Measurements from ENCODE around the gene AK9.
"Not testable (repeated sequence)": the region's sequence is repeated elsewhere in the genome, so short reads cannot be mapped to it uniquely, and the experiment has no call there.

Gene AK9

DNA sequence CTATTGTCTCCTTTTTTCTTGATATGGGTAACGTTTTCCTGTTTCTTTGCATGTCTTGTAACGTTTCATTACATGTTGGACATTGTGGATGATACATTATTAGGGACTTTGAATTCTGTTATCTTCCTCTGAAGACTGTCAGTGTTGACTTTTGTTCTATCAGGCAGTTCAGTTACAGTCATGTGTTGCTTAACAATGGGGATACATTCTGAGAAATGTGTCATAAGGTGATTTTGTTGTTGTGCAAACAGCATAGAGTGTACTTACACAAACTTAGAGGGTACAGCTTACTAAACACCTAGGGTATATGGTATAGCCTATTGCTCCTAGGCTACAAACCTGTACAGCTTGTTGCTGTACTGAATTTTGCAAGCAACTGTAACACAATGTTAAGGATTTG lies 64.7 kb downstream of the AK9 start:
- DNase-seq (ENCODE audit: low read depth in 3 of 3) = no peak

GRCh38 chr6:109625199-109625598 lies 65.8 kb downstream of the AK9 start:
- no peak for DNase-seq (ENCODE audit: low read depth in 3 of 3)

GRCh38 chr6:109623288-109623687 lies 67.7 kb downstream of the AK9 start:
- DNase-seq (ENCODE audit: low read depth in 3 of 3) = no peak

DNA sequence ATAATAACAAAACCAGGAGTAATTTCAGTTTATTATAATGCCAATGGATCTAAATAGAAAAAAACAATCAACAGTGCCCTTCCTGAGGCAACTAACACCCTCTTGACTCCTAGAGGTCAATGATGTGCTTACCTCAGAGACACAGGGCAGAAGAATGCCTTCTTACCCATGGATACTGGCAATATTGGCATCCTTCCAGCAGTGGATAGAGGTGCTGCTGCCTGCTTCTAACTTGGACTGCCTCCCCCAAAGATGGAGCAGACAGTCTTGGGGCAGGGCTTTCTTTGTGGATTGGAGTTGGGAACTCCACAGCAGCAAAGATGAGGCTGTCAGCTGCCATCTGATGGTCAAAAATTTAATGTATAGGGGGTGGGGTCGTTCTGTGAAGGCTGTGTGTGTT lies 78.7 kb downstream of the AK9 start:
- DNase-seq (ENCODE audit: low read depth in 3 of 3) = no peak

GRCh38 chr6:109611502-109611901 lies 79.5 kb downstream of the AK9 start:
- no peak for DNase-seq (ENCODE audit: low read depth in 3 of 3)

DNA sequence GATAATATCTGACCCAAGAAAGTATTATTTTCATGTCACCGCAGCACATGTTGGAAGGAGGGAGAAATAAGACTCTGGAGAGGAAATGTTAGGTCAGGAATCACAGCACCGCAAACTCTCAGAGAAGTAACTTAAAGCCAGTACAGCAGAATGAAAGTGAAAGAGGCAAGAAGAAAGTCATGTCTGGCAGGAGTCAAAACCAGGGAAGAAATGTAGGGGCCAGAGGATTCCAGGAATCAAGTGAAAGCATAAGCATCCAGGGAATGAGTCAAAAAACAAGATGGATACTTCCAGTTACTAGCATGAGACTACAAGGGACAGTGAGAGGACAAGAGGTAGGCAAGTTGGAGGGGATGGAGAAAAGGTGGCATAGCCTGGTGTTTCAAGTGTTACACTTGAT lies 80.4 kb downstream of the AK9 start:
- DNase-seq (ENCODE audit: low read depth in 3 of 3) = no peak

GRCh38 chr6:109609737-109610136 lies 81.3 kb downstream of the AK9 start:
- DNase-seq (ENCODE audit: low read depth in 3 of 3) = no peak

DNA sequence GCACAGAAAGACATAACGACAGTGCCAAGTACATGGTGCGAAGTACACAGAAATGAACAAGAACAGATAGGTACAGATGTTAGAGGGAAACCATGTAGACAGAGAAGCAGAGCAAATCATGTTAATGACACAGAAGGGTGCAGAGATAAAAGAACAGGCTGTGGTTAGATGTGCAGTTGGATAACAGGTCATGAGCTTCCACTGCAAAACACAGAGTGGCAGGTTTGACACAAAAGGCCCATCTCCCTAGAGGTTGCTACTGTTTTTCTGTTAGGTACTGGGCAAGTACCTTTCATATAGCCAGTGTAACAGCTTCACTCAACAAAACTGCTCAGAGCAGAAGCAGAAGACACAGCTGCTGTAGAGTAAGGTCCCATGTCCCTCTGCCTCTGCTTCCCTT lies 84.6 kb downstream of the AK9 start:
- no peak for DNase-seq (ENCODE audit: low read depth in 3 of 3)

GRCh38 chr6:109595998-109596397 lies 95.0 kb downstream of the AK9 start:
- no peak for DNase-seq (ENCODE audit: low read depth in 3 of 3)

DNA sequence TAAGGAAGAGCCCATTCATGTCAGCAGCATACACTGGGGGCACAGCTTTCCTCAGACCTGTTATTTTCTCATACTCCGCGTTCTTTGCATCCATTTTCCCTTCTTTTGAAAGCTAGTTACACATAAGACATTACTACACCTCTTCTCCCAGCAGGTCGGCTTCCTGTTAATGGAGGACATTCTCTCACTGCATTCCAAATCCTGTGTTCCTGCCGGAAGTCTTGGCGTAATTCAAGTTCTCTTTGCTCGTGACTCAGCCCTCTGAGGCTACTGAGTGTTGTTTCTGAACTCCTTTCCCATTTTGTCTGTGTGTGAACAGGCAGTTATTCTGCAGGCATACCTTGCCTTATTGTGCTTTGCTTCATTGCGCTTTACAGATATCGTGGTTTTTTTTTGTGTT lies 110.5 kb downstream of the AK9 start:
- DNase-seq (ENCODE audit: low read depth in 3 of 3) = no peak

- no peak for DNase-seq (ENCODE audit: low read depth in 3 of 3)
These were observed 111.6 kb downstream of the AK9 start for GRCh38 chr6:109579361-109579760.

DNA sequence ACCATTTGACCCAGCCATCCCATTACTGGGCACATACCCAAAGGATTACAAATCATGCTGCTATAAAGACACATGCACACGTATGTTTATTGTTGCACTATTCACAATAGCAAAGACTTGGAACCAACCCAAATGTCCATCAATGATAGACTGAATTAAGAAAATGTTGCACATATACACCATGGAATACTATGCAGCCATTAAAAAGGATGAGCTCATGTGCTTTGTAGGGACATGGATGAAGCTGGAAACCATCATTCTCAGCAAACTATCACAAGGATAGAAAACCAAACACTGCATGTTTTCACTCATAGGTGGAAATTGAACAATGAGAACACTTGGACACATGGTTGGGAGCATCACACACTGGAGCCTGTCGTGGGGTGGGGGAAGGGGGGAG lies 121.1 kb downstream of the AK9 start:
- not testable (repeated sequence) for DNase-seq (ENCODE audit: low read depth in 3 of 3)

- DNase-seq (ENCODE audit: low read depth in 3 of 3) = no peak
These were observed 129.2 kb downstream of the AK9 start for GRCh38 chr6:109561844-109562243.

DNA sequence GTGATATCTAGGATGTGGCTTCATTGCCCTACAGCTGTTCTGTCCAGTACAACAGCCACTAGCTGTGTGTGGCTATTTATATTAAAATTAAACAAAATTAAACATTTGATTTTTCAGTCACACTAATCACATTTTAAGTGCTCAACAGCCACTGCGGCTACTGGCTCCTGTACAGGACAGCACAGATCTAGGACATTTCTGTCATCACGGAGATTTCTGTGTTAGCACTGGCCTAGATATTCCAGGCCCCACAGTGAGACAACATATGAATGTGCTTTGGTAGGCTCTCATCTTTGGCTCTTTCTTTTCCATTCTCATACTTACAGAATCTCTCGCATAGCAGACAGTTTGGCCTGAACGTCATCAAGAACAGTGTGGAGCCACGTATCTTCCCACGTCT lies 159.6 kb downstream of the AK9 start:
- no peak for DNase-seq (ENCODE audit: low read depth in 3 of 3)

DNA sequence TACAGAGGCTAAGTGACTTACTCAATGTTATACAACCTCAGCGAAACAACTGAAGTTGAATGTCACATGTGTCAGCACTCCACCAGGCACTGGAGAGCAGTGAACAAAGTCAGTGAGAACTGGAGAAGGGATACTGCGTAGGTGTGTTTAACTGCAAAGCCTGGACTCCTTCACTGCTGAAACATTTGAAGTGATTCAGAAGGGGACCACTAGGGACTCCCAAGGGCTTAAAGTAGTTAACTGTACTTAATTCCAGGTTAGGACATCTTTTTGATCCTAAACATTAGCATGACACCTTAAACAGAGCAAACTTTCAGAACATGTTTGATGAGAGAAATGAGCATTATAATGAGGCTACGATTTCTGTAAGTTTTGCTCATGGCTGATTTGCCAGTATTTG lies 163.0 kb downstream of the AK9 start:
- no peak for DNase-seq (ENCODE audit: low read depth in 3 of 3)

GRCh38 chr6:109526905-109527628 lies 163.9 kb downstream of the AK9 start:
- DNase-seq (ENCODE audit: low read depth in 3 of 3) = peak; percentile 6 to 47 (median 10)

GRCh38 chr6:109524129-109524528 lies 166.9 kb downstream of the AK9 start:
- DNase-seq (ENCODE audit: low read depth in 3 of 3) = no peak

GRCh38 chr6:109523478-109523877 lies 167.5 kb downstream of the AK9 start:
- no peak for DNase-seq (ENCODE audit: low read depth in 3 of 3)

- no peak for DNase-seq (ENCODE audit: low read depth in 3 of 3)
These were observed 169.9 kb downstream of the AK9 start for GRCh38 chr6:109521080-109521479.

DNA sequence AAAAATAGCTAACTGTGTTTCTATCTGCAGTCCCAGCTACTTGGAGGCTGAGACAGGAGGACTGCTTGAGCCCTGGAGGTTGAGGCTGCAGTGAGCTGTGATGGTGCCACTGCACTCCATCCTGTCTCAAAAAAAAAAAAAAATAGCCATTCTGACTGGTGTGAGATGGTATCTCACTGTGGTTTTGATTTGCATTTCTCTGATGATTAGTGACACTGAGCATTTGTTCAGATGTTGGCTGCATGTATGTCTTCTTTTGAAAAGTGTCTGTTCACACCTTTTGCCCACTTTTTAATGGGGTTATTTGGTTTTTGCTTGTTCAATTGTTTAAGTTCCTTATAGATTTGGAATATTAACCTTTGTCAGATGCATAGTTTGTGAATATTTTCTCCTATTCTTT lies 171.4 kb downstream of the AK9 start:
- DNase-seq (ENCODE audit: low read depth in 3 of 3) = not testable (repeated sequence)

- no peak for DNase-seq (ENCODE audit: low read depth in 3 of 3)
These were observed 174.1 kb downstream of the AK9 start for GRCh38 chr6:109516929-109517328.

GRCh38 chr6:109515781-109516409 lies 175.1 kb downstream of the AK9 start:
- no peak for DNase-seq (ENCODE audit: low read depth in 3 of 3)

DNA sequence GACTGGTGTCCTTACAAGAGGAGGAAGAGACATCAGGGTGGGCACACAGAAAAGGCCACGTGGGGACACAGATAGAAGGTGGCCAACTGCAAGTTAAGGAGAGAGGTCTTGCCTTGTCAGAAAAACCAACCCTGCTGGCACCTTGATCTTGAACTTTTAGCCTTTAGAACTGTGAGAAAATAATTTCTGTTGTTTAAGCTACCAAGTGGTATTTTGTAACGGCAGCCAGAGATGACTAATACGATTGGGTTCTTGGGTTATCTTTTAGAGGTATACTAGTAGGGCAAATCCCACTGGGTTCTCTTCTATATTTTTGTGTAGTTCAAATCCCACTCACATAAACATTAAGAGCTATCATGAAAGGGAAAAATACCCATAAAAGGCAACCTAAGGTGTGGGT lies 176.1 kb downstream of the AK9 start:
- no peak for DNase-seq (ENCODE audit: low read depth in 3 of 3)

- no peak for DNase-seq (ENCODE audit: low read depth in 3 of 3)
These were observed 177.4 kb downstream of the AK9 start for GRCh38 chr6:109513571-109514071.
